B cell (primary cell): ENCODE results near the gene SYMPK. TPM values are rescaled to one million over a fixed set of nuclear protein-coding genes. Genes with fewer than 3 reads are reported as not detected.

Experiments
- ATAC-seq: fragments of 200-7000 bp; cut with Tn5 transposase; one replicate; pipeline ENCODE4 v1.10.0; 2021; ENCODE audit warnings: low read depth, mild to moderate bottlenecking, moderate number of reproducible peaks, moderate library complexity
- CTCF ChIA-PET: fragments of 350-600 bp; sonication (Branson Sonifier 250); formaldehyde crosslinking; loops from one replicate; lab custom pipeline; 2021; ENCODE audit warnings: antibody characterized with exemption, inconsistent platforms; lab: Charles Lee
- POLR2A ChIA-PET: fragments of 350-600 bp; sonication (Branson Sonifier 250); formaldehyde crosslinking; loops from one replicate; lab custom pipeline; 2021; ENCODE audit warnings: antibody characterized with exemption; lab: Charles Lee
- DNase-seq: peaks from one replicate; pipeline ENCODE4 v3.0.0; 2013
- H2AFZ ChIP-seq: 2 replicates; pipeline ENCODE4 v1.6.1; 2012; ENCODE audit warnings: mild to moderate bottlenecking, low read depth, low read length; ENCODE audit not compliant: insufficient read depth, poor library complexity, severe bottlenecking
- H3K27ac ChIP-seq, 2 donors: 1 replicate in 1 of 2; 2 replicates in 1 of 2; pipeline ENCODE4 v1.5.1; 2012 to 2013; ENCODE audit warnings: low read length in 2 of 2, mild to moderate bottlenecking in 2 of 2, moderate library complexity in 1 of 2
- H3K27me3 ChIP-seq, 4 experiments: fragments of 200-600 bp in 1 of 4; sonication (generic) in 1 of 4; replicated peaks in 1 of 4; 1 replicate in 2 of 4; 2 replicates in 2 of 4; pipeline versions ENCODE4 v1.6.1 to v1.7.0; 2013 to 2016; ENCODE audit warnings: low read length in 3 of 4, mild to moderate bottlenecking in 2 of 4, mixed read lengths in 1 of 4, moderate library complexity in 1 of 4; ENCODE audit not compliant: insufficient read depth in 4 of 4, control insufficient read depth in 3 of 4; ENCODE audit errors: control extremely low read depth in 1 of 4
- H3K36me3 ChIP-seq, 2 experiments: replicated peaks in 1 of 2; 1 replicate in 1 of 2; 2 replicates in 1 of 2; pipeline versions ENCODE4 v1.6.1 to v1.7.1; 2013; ENCODE audit warnings: low read length in 1 of 2; ENCODE audit not compliant: insufficient read depth in 2 of 2, control insufficient read depth in 1 of 2; ENCODE audit errors: control extremely low read depth in 1 of 2, extremely low read depth in 1 of 2
- H3K4me1 ChIP-seq, 2 donors: fragments of 200-600 bp in 1 of 2; sonication (generic) in 1 of 2; 1 replicate in 1 of 2; 2 replicates in 1 of 2; pipeline versions ENCODE4 v1.5.1 to v1.6.1; 2013 to 2017; ENCODE audit warnings: low read length in 2 of 2; ENCODE audit not compliant: control insufficient read depth in 2 of 2, insufficient read depth in 2 of 2
- H3K4me2 ChIP-seq: replicated peaks from 2 replicates; pipeline ENCODE3; 2012; ENCODE audit warnings: mild to moderate bottlenecking, low read depth, low read length; ENCODE audit not compliant: poor library complexity, severe bottlenecking
- H3K4me3 ChIP-seq, 5 experiments: fragments of 200-600 bp in 1 of 5; sonication (generic) in 1 of 5; 1 replicate in 3 of 5; 2 replicates in 2 of 5; pipeline versions ENCODE4 v1.5.1 to v1.7.0; 2011 to 2016; ENCODE audit warnings: low read length in 4 of 5, mild to moderate bottlenecking in 4 of 5, low read depth in 2 of 5, control low read depth in 1 of 5, moderate library complexity in 1 of 5; ENCODE audit not compliant: insufficient read depth in 1 of 5; ENCODE audit errors: control extremely low read depth in 1 of 5, extremely low read depth in 1 of 5
- H3K79me2 ChIP-seq: fragments of 200-600 bp; sonication (generic); one replicate; pipeline ENCODE4 v1.6.0; 2016; ENCODE audit warnings: low read length; ENCODE audit not compliant: control insufficient read depth, insufficient read depth
- H3K9ac ChIP-seq: fragments of 200-600 bp; sonication (generic); 2 replicates; pipeline ENCODE4 v1.6.1; 2017; ENCODE audit warnings: mild to moderate bottlenecking, low read length, moderate library complexity
- H3K9me3 ChIP-seq, 3 donors: one replicate each; pipeline versions ENCODE4 v1.6.1 to v1.7.1; 2013; ENCODE audit warnings: low read length in 2 of 3; ENCODE audit not compliant: control insufficient read depth in 2 of 3, insufficient read depth in 1 of 3; ENCODE audit errors: control extremely low read depth in 1 of 3
- H4K20me1 ChIP-seq: 2 replicates; pipeline ENCODE4 v1.6.0; 2012; ENCODE audit warnings: mild to moderate bottlenecking, low read length; ENCODE audit not compliant: insufficient read depth, control insufficient read depth, poor library complexity, severe bottlenecking
- H3K27ac Mint-ChIP-seq: one replicate; pipeline ENCODE4 v1.8.0; 2021; ENCODE audit warnings: mixed read lengths
- H3K27me3 Mint-ChIP-seq: one replicate; pipeline ENCODE4 v1.8.0; 2021; ENCODE audit warnings: mixed read lengths
- H3K4me1 Mint-ChIP-seq: one replicate; pipeline ENCODE4 v1.8.0; 2021; ENCODE audit warnings: mixed read lengths
- H3K4me3 Mint-ChIP-seq: one replicate; pipeline ENCODE4 v1.8.0; 2021; ENCODE audit warnings: mixed read lengths
- H3K9me3 Mint-ChIP-seq: one replicate; pipeline ENCODE4 v1.8.0; 2022; ENCODE audit warnings: mixed read lengths; ENCODE audit not compliant: insufficient read depth
- EZH2 ChIP-seq: IDR thresholded peaks from 2 replicates; pipeline ENCODE4 v1.6.1; 2012; ENCODE audit warnings: borderline replicate concordance, low read depth, mild to moderate bottlenecking, moderate library complexity, low read length; ENCODE audit not compliant: insufficient read depth, poor library complexity, severe bottlenecking
- WGBS: methylation state at CpG from one replicate; pipeline ENCODE4 v1.1.5; 2013; ENCODE audit warnings: missing lambda C conversion rate; ENCODE audit not compliant: insufficient coverage; 5-methylcytosine and 5-hydroxymethylcytosine counted together
- intact Hi-C: fragments of 100-400 bp; cut with micrococcal nuclease; formaldehyde crosslinking; loops from one replicate; pipeline ENCODE4 v1.10.0; 2022
- polyA plus RNA-seq: library from polyadenylated mRNA; depleted of rRNA; stranded (reverse); fragments of >200 nt; gene quantifications from 2 replicates; pipeline ENCODE4 v1.2.3, GENCODE V29; 2012
- total RNA-seq, 2 donors: library from RNA; stranded (reverse); fragments of 120-200 nt in 1 of 2; gene quantifications; 1 replicate in 1 of 2; 2 replicates in 1 of 2; pipeline versions ENCODE4 v1.2.3 to v1.2.4, GENCODE V29; 2013 to 2022
- TF ChIP-seq, protein P1 (sequence below): fragments of 200-600 bp; IDR thresholded peaks from one replicate; pipeline ENCODE4 v1.8.0; 2022; ENCODE audit warnings: antibody characterized with exemption, mild to moderate bottlenecking

SYMPK gene
- total and polyA plus RNA-seq, 2 donors (not counting 1 experiment from before 2014, with no cell fraction given), result 119 to 138 TPM

DNA sequence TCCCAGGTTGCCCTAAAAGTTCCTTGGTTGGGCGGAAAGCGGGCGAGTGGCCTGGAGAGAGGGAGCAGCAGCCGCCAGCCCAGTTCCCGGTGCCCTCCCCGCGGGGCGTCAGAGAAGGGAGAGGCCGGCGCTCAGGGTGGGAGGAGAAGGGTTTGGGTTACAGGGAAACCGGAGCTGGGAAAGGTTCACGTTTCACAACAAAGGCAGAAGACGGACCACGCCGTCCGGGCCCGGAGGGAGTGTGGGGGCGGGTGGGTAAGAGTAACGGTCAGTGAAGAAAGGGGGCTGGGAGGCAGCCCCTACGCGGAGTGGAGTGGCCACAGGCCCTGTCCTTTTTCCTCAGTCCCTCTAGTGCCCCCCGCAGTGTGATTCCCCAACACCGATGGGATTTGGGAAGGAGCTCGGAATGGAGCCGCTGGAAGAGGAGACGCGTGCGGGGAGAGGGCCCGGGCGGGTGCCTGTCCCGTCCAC is 95.5 kb downstream of the SYMPK start:
- Histone ChIP-seq H3K79me2 (no peaks in the 10 kb centered on the region), H3K27me3 (peaks cover 0 to 40% (median 8%) of the 10 kb centered on the region in 4 experiments), H3K27ac (no peak overlapping the region), H3K9ac (no peak overlapping the region), H3K36me3 (no peaks in the 10 kb centered on the region), H2AFZ (peak overlapping the region; percentile 93), H4K20me1 (no peaks in the 10 kb centered on the region), H3K4me2 (peak overlapping the region; percentile 96), H3K4me3 (peak overlapping the region in 1 of 5 experiments; percentile 71), H3K9me3 (peaks cover 0 to 3% (median 0%) of the 10 kb centered on the region in 3 donors), H3K4me1 (peaks cover 12 to 29% of the 10 kb centered on the region in 2 donors)
- Mint-ChIP-seq H3K4me3 (peak overlapping the region; percentile 47), H3K27me3 (peaks cover 10% of the 10 kb centered on the region), H3K9me3 (no peaks in the 10 kb centered on the region), H3K27ac (no peak overlapping the region), H3K4me1 (peaks cover 24% of the 10 kb centered on the region)
- no peak for DNase-seq
- no peak for ATAC-seq
- 59% methylated on average over 23 of the region's 31 CpGs for WGBS
- ChIA-PET CTCF (interaction anchor here (0.7 to 8.3 kb wide), 4 partner anchors 24 to 88 kb away, joined by 3 to 302 read pairs (median 14); partner anchors contain the start of genes QPCTL and SNRPD2), POLR2A (interaction anchor here (3.9 kb wide), 1 partner anchor 32 kb away, joined by 23 read pairs; no protein-coding TSS in a partner anchor)
- TF ChIP-seq, protein P1, sequence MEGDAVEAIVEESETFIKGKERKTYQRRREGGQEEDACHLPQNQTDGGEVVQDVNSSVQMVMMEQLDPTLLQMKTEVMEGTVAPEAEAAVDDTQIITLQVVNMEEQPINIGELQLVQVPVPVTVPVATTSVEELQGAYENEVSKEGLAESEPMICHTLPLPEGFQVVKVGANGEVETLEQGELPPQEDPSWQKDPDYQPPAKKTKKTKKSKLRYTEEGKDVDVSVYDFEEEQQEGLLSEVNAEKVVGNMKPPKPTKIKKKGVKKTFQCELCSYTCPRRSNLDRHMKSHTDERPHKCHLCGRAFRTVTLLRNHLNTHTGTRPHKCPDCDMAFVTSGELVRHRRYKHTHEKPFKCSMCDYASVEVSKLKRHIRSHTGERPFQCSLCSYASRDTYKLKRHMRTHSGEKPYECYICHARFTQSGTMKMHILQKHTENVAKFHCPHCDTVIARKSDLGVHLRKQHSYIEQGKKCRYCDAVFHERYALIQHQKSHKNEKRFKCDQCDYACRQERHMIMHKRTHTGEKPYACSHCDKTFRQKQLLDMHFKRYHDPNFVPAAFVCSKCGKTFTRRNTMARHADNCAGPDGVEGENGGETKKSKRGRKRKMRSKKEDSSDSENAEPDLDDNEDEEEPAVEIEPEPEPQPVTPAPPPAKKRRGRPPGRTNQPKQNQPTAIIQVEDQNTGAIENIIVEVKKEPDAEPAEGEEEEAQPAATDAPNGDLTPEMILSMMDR, result no peak
- TF ChIP-seq EZH2, result no peak
- intact Hi-C loops, result no loop called here

DNA sequence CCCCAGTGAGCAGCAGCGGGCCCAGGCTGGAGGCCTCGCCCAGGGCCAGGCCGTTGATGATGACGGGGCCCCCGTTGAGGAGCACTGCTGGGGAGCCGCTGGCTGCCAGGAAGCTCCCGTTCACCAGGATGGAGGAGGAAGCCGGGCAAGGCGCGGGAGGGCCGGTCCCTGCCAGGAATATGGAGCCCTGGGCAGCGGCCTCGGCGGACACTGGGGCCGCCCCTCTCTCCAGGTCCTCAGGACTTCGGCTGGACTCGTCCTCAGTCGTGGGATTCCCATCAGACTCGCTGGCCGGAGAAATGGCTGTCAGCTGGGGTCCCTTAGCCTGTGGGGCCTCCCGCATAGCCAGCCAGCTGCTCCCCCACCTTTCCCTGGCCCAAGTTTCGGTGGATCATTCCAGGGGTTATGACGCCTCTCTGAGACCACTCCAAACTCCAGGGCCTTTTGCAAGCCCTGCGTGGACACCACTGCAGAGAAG is 96.0 kb downstream of the SYMPK start:
- intact Hi-C loops, result no loop called here
- Histone ChIP-seq H3K4me2 (no peak overlapping the region), H3K27ac (no peak overlapping the region), H3K79me2 (no peaks in the 10 kb centered on the region), H4K20me1 (no peaks in the 10 kb centered on the region), H3K27me3 (peaks cover 0 to 40% (median 8%) of the 10 kb centered on the region in 4 experiments), H3K9me3 (peaks cover 0 to 3% (median 0%) of the 10 kb centered on the region in 3 donors), H2AFZ (no peak overlapping the region), H3K4me3 (no peak overlapping the region), H3K36me3 (no peaks in the 10 kb centered on the region), H3K9ac (no peak overlapping the region), H3K4me1 (peaks cover 12 to 29% of the 10 kb centered on the region in 2 donors)
- CTCF ChIA-PET, result interaction anchor here (0.7 to 8.3 kb wide), 2 partner anchors 23 to 33 kb away, joined by 3 to 302 read pairs; no protein-coding TSS in a partner anchor
- Mint-ChIP-seq H3K9me3 (no peaks in the 10 kb centered on the region), H3K27ac (no peak overlapping the region), H3K4me3 (peak overlapping the region; percentile 47), H3K4me1 (peaks cover 19% of the 10 kb centered on the region), H3K27me3 (peaks cover 10% of the 10 kb centered on the region)
- POLR2A ChIA-PET, result no interaction called here
- TF ChIP-seq EZH2, result no peak
- TF ChIP-seq, protein P1, result no peak
- no peak for DNase-seq
- no peak for ATAC-seq
- 95% methylated on average over 24 of the region's 24 CpGs for WGBS
